ENCODE data around the gene RDH13. TPM values are rescaled to one million over a fixed set of nuclear protein-coding genes. Genes with fewer than 3 reads are reported as not detected.

RDH13 gene
- total RNA-seq, 1 experiment from 2014 or later = 80.4 TPM

GRCh38 chr19:55032170-55032800 lies 30.7 kb downstream of the RDH13 start:
- Histone ChIP-seq H3K36me3 (ENCODE audit: low read depth, low read length) (no peaks in the 10 kb centered on the region), H3K27me3 (ENCODE audit: low read length) (no peaks in the 10 kb centered on the region), H3K79me2 (ENCODE audit: low read length) (no peaks in the 10 kb centered on the region), H3K4me3 (ENCODE audit: low read length) (no peak overlapping the region), H3K9ac (ENCODE audit: low read length) (no peak overlapping the region), H3K9me3 (ENCODE audit: low read length) (no peaks in the 10 kb centered on the region), H3K27ac (ENCODE audit: low read length) (no peak overlapping the region), H3K4me2 (ENCODE audit: low read length) (no peak overlapping the region), H3K4me1 (ENCODE audit: insufficient read depth, low read length) (no peaks in the 10 kb centered on the region; the same call in 1 of the 2 replicates), H2AFZ (ENCODE audit: low read length) (no peak overlapping the region), H3K9me2 (replicated peaks; ENCODE audit: low read length) (no peaks in the 10 kb centered on the region), H3F3A (ENCODE audit: low read length, unreplicated experiment) (peaks cover 6% of the 10 kb centered on the region), H4K20me1 (ENCODE audit: low read length) (no peaks in the 10 kb centered on the region)
- peak; percentile 50 for ATAC-seq
- DNase-seq = no peak
- no peak for TF ChIP-seq CTCF (conservative IDR thresholded peaks at IDR 0.05; ENCODE audit: low read depth, low read length)
- TF ChIP-seq EZH2 (IDR thresholded peaks at IDR 0.05; ENCODE audit: low read length, unreplicated experiment) = no peak
- no peak for TF ChIP-seq EZH2phosphoT487 (IDR thresholded peaks at IDR 0.05; ENCODE audit: borderline replicate concordance, low read length)
- CTCF ChIA-PET = no interaction called here
- BruUV-seq (replicated peaks) = no TSS peak
- intact Hi-C loops (cut with micrococcal nuclease) = no loop called here
- POLR2A ChIA-PET (ENCODE audit: unreplicated experiment) = no interaction called here

GRCh38 chr19:55031178-55031577 lies 31.8 kb downstream of the RDH13 start:
- CTCF ChIA-PET = no interaction called here
- H3K9me2 ChIP-seq (replicated peaks; ENCODE audit: low read length) = no peaks in the 10 kb centered on the region
- H3F3A ChIP-seq (ENCODE audit: low read length, unreplicated experiment) = peaks cover 6% of the 10 kb centered on the region
- no peak overlapping the region for H3K27ac ChIP-seq (ENCODE audit: low read length)
- intact Hi-C loops (cut with micrococcal nuclease) = no loop called here
- no peaks in the 10 kb centered on the region for H4K20me1 ChIP-seq (ENCODE audit: low read length)
- no peak for ATAC-seq
- no peaks in the 10 kb centered on the region for H3K9me3 ChIP-seq (ENCODE audit: low read length)
- no peaks in the 10 kb centered on the region for H3K79me2 ChIP-seq (ENCODE audit: low read length)
- no peaks in the 10 kb centered on the region for H3K27me3 ChIP-seq (ENCODE audit: low read length)
- no peak overlapping the region for H2AFZ ChIP-seq (ENCODE audit: low read length)
- TF ChIP-seq EZH2phosphoT487 (IDR thresholded peaks at IDR 0.05; ENCODE audit: borderline replicate concordance, low read length) (no peak), EZH2 (IDR thresholded peaks at IDR 0.05; ENCODE audit: low read length, unreplicated experiment) (no peak), CTCF (conservative IDR thresholded peaks at IDR 0.05; ENCODE audit: low read depth, low read length) (no peak)
- no peak overlapping the region for H3K4me2 ChIP-seq (ENCODE audit: low read length)
- H3K9ac ChIP-seq (ENCODE audit: low read length) = no peak overlapping the region
- H3K4me3 ChIP-seq (ENCODE audit: low read length) = no peak overlapping the region
- no peak for DNase-seq
- POLR2A ChIA-PET (ENCODE audit: unreplicated experiment) = no interaction called here
- H3K36me3 ChIP-seq (ENCODE audit: low read depth, low read length) = no peaks in the 10 kb centered on the region
- no peaks in the 10 kb centered on the region; the same call in 1 of the 2 replicates for H3K4me1 ChIP-seq (ENCODE audit: insufficient read depth, low read length)
- no TSS peak for BruUV-seq (replicated peaks)

GRCh38 chr19:55028757-55029156 lies 34.2 kb downstream of the RDH13 start:
- H3K4me1 ChIP-seq (ENCODE audit: insufficient read depth, low read length) = no peaks in the 10 kb centered on the region; the same call in 1 of the 2 replicates
- ATAC-seq = no peak
- no peaks in the 10 kb centered on the region for H3K9me2 ChIP-seq (replicated peaks; ENCODE audit: low read length)
- H3K36me3 ChIP-seq (ENCODE audit: low read depth, low read length) = no peaks in the 10 kb centered on the region
- H4K20me1 ChIP-seq (ENCODE audit: low read length) = no peaks in the 10 kb centered on the region
- TF ChIP-seq EZH2 (IDR thresholded peaks at IDR 0.05; ENCODE audit: low read length, unreplicated experiment) (no peak), CTCF (conservative IDR thresholded peaks at IDR 0.05; ENCODE audit: low read depth, low read length) (no peak), EZH2phosphoT487 (IDR thresholded peaks at IDR 0.05; ENCODE audit: borderline replicate concordance, low read length) (no peak)
- no peaks in the 10 kb centered on the region for H3K27me3 ChIP-seq (ENCODE audit: low read length)
- no peak for DNase-seq
- CTCF ChIA-PET = interaction anchor here (0.6 to 1.1 kb wide), 2 partner anchors 42 to 375 kb away, joined by 3 read pairs; no protein-coding TSS in a partner anchor
- H3K79me2 ChIP-seq (ENCODE audit: low read length) = no peaks in the 10 kb centered on the region
- intact Hi-C loops (cut with micrococcal nuclease) = no loop called here
- POLR2A ChIA-PET (ENCODE audit: unreplicated experiment) = no interaction called here
- H3K9me3 ChIP-seq (ENCODE audit: low read length) = no peaks in the 10 kb centered on the region
- no peak overlapping the region for H3K4me2 ChIP-seq (ENCODE audit: low read length)
- no peak overlapping the region for H2AFZ ChIP-seq (ENCODE audit: low read length)
- no peak overlapping the region for H3K27ac ChIP-seq (ENCODE audit: low read length)
- H3F3A ChIP-seq (ENCODE audit: low read length, unreplicated experiment) = peaks cover 6% of the 10 kb centered on the region
- no peak overlapping the region for H3K4me3 ChIP-seq (ENCODE audit: low read length)
- BruUV-seq (replicated peaks) = no TSS peak
- no peak overlapping the region for H3K9ac ChIP-seq (ENCODE audit: low read length)

Data from PC-3 (cell line).